HFFc6 (cell line): ENCODE data around the gene TMEM61. TPM values are rescaled to one million over a fixed set of nuclear protein-coding genes. Genes with fewer than 3 reads are reported as not detected.
A peak's percentile ranks its signal among the peaks of the same experiment; 100 is the strongest.

Experiments
- DNase-seq: peaks from one replicate; pipeline ENCODE4 v3.0.0-alpha.2; 2018
- H3K27ac Mint-ChIP-seq: 2 replicates; pipeline ENCODE4 v1.8.0; 2020; ENCODE audit warnings: mild to moderate bottlenecking, mixed read lengths
- H3K27me3 Mint-ChIP-seq: 2 replicates; pipeline ENCODE4 v1.8.0; 2021; ENCODE audit warnings: mild to moderate bottlenecking, moderate library complexity, mixed read lengths; ENCODE audit not compliant: insufficient read depth
- H3K36me3 Mint-ChIP-seq: 2 replicates; pipeline ENCODE4 v1.8.0; 2021; ENCODE audit warnings: low read depth, mixed read lengths
- H3K4me1 Mint-ChIP-seq: 2 replicates; pipeline ENCODE4 v1.8.0; 2020; ENCODE audit warnings: low read depth, mixed read lengths
- H3K4me3 Mint-ChIP-seq: 2 replicates; pipeline ENCODE4 v1.8.0; 2020; ENCODE audit warnings: mild to moderate bottlenecking, moderate library complexity, mixed read lengths
- H3K9me3 Mint-ChIP-seq: 2 replicates; pipeline ENCODE4 v1.8.0; 2020; ENCODE audit warnings: mild to moderate bottlenecking, mixed read lengths
- total RNA-seq, 6 experiments: library from RNA; stranded (reverse); fragmentation: NEBNext Ultra II Directional; extraction: Animal tissue kit (Norgen Biotek cat#: 25700); gene quantifications; 2 replicates in 1 of 6; 3 replicates in 5 of 6; pipeline ENCODE4 v1.2.3, GENCODE V29; 2021
- TF ChIP-seq, protein P1 (sequence below): fragments of 200-600 bp; sonication (generic); IDR thresholded peaks from 2 replicates; pipeline ENCODE4 v1.5.0; 2021; ENCODE audit warnings: antibody characterized with exemption, mild to moderate bottlenecking

Gene TMEM61
- total RNA-seq, 6 experiments from 2014 or later: not detected

DNA sequence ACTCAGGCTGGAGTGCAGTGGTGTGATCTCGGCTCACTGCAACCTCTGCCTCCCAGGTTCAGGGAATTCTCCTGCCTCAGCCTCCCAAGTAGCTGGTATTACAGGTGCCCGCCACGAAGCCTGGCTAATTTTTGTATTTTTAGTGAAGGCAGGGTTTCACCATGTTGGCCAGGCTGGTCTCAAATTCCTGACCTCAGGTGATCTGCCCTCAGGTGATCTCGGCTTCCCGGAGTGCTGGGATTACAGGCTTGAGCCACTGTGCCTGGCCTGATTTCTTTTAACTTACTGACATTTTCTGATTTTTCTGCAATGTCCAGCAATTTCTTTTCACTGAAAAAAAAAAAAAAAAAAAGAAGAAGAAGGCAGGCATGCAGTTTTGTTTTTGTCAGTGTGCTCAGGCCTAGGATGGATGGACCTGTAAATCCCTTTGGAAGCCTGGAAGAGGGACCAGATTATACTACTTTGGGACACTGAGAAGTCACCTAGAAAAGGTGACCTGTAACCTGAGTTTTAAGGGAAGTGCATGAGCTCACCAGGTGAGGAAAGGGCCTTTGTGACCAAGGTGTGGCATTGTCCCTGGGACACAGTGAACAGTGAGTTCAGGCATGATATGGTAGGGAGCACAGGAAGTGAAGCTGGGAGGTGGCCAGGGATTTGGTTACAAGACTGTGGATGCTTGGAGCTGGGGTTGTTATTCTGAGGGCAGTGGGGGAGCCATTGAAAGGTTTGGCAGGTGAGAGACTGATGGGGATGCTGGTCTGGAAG, 2.7 kb upstream of the TMEM61 start:
- DNase-seq: no peak
- Mint-ChIP-seq H3K9me3 (no peaks in the 10 kb centered on the region), H3K4me3 (no peak overlapping the region), H3K36me3 (no peaks in the 10 kb centered on the region), H3K27ac (no peak overlapping the region), H3K4me1 (peaks cover 16% of the 10 kb centered on the region), H3K27me3 (peaks cover 29% of the 10 kb centered on the region)
- TF ChIP-seq, protein P1, sequence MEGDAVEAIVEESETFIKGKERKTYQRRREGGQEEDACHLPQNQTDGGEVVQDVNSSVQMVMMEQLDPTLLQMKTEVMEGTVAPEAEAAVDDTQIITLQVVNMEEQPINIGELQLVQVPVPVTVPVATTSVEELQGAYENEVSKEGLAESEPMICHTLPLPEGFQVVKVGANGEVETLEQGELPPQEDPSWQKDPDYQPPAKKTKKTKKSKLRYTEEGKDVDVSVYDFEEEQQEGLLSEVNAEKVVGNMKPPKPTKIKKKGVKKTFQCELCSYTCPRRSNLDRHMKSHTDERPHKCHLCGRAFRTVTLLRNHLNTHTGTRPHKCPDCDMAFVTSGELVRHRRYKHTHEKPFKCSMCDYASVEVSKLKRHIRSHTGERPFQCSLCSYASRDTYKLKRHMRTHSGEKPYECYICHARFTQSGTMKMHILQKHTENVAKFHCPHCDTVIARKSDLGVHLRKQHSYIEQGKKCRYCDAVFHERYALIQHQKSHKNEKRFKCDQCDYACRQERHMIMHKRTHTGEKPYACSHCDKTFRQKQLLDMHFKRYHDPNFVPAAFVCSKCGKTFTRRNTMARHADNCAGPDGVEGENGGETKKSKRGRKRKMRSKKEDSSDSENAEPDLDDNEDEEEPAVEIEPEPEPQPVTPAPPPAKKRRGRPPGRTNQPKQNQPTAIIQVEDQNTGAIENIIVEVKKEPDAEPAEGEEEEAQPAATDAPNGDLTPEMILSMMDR: no peak

GRCh38 chr1:54978528-54979326, 1.7 kb upstream of the TMEM61 start:
- no peaks in the 10 kb centered on the region for H3K36me3 Mint-ChIP-seq
- H3K27me3 Mint-ChIP-seq: peaks cover 33% of the 10 kb centered on the region
- H3K9me3 Mint-ChIP-seq: no peaks in the 10 kb centered on the region
- H3K27ac Mint-ChIP-seq: no peak overlapping the region
- H3K4me1 Mint-ChIP-seq: peaks cover 6% of the 10 kb centered on the region
- no peak for DNase-seq
- H3K4me3 Mint-ChIP-seq: no peak overlapping the region
- TF ChIP-seq, protein P1: no peak

- DNase-seq: no peak
- no peak overlapping the region for H3K4me3 Mint-ChIP-seq
- H3K27ac Mint-ChIP-seq: no peak overlapping the region
- H3K27me3 Mint-ChIP-seq: peaks cover 40% of the 10 kb centered on the region
- peaks cover 6% of the 10 kb centered on the region; the same call in 1 of the 2 replicates for H3K4me1 Mint-ChIP-seq
- TF ChIP-seq, protein P1: no peak
- H3K36me3 Mint-ChIP-seq: no peaks in the 10 kb centered on the region
- H3K9me3 Mint-ChIP-seq: no peaks in the 10 kb centered on the region
These were observed 1.0 kb upstream of the TMEM61 start for GRCh38 chr1:54979327-54979891.

DNA sequence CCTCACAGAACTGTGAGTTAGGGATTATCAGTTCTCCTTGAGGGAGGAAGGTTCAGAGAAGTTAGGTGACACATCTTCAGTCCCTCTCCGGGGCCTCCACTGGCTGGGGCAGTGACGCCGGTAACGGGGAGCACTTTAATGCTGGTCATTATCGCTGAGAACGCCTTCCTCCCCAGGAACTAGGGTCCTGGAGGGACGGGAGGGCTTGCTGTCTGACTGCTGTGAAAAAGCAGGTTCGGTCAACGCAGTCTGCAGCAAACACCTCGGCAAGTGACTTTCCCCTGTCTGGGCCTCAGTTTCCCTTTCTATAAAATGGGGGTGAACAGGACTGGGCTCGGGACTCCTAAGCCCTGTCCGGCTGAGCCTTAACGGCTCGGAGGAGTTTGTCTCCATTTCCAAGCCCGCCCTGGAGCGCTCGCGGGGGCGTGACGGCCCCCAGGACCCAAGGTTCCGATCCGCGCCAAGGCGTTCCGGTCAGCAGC, 341 bp upstream of the TMEM61 start:
- TF ChIP-seq, protein P1: no peak
- DNase-seq: no peak
- Mint-ChIP-seq H3K9me3 (no peaks in the 10 kb centered on the region), H3K4me3 (no peak overlapping the region), H3K27me3 (peaks cover 44% of the 10 kb centered on the region), H3K4me1 (peaks cover 6% of the 10 kb centered on the region; the same call in 1 of the 2 replicates), H3K27ac (no peak overlapping the region), H3K36me3 (no peaks in the 10 kb centered on the region)

GRCh38 chr1:54981466-54981865, 1.0 kb downstream of the TMEM61 start:
- no peak for DNase-seq
- TF ChIP-seq, protein P1: no peak
- Mint-ChIP-seq H3K27me3 (peaks cover 46% of the 10 kb centered on the region), H3K4me3 (peak overlapping the region; percentile 43; the same call in 1 of the 2 replicates), H3K36me3 (no peaks in the 10 kb centered on the region), H3K9me3 (no peaks in the 10 kb centered on the region), H3K27ac (no peak overlapping the region), H3K4me1 (peaks cover 6% of the 10 kb centered on the region; the same call in 1 of the 2 replicates)
